IMR-90 (cell line): Measurements from ENCODE around the gene MAMDC4. TPM values are rescaled to one million over a fixed set of nuclear protein-coding genes. Genes with fewer than 3 reads are reported as not detected.
A peak's percentile ranks its signal among the peaks of the same experiment; 100 is the strongest.

Experiments
- ATAC-seq: fragments of 200-7000 bp; cut with Tn5 transposase; 2 replicates; pipeline ENCODE4 v1.9.1; 2020; ENCODE audit warnings: low read depth, mild to moderate bottlenecking, moderate library complexity
- BruUV-seq: library from RNA; stranded (reverse); fragments of 400-500 nt; replicated peaks from 2 replicates; lab custom pipeline; 2021; lab: Mats Ljungman, UMichigan
- CTCF ChIA-PET: fragments of 300-600 bp; formaldehyde crosslinking; extraction: SDS; loops from one replicate; lab custom pipeline; 2021; ENCODE audit warnings: antibody characterized with exemption; lab: Yijun Ruan, JAX
- POLR2A ChIA-PET: fragments of 300-600 bp; sonication (Branson Sonifier 250); formaldehyde crosslinking; loops from one replicate; lab custom pipeline; 2022; ENCODE audit warnings: antibody characterized with exemption; ENCODE audit not compliant: unreplicated experiment; lab: Charles Lee
- DNase-seq: peaks from one replicate; pipeline ENCODE4 v3.0.0; 2013
- H2AFZ ChIP-seq: replicated peaks from 2 replicates; pipeline ENCODE3; 2013; ENCODE audit warnings: low read length, mild to moderate bottlenecking; ENCODE audit not compliant: poor library complexity
- H2AK5ac ChIP-seq: 2 replicates; pipeline ENCODE4 v1.6.1; 2013; ENCODE audit warnings: low read depth, low read length, inconsistent platforms
- H2AK9ac ChIP-seq: replicated peaks from 2 replicates; pipeline ENCODE3; 2013; ENCODE audit warnings: mild to moderate bottlenecking, low read depth, low read length, moderate library complexity; ENCODE audit not compliant: poor library complexity
- H2BK120ac ChIP-seq: 2 replicates; pipeline ENCODE4 v1.6.1; 2013; ENCODE audit warnings: low read depth, low read length, inconsistent platforms
- H2BK15ac ChIP-seq: 3 replicates; pipeline ENCODE4 v1.6.1; 2013; ENCODE audit warnings: low read depth, low read length, inconsistent platforms
- H2BK20ac ChIP-seq: 2 replicates; pipeline ENCODE4 v1.6.1; 2013; ENCODE audit warnings: low read depth, mild to moderate bottlenecking, inconsistent platforms, low read length, moderate library complexity
- H2BK5ac ChIP-seq: 2 replicates; pipeline ENCODE4 v1.6.1; 2013; ENCODE audit warnings: mild to moderate bottlenecking, low read depth, low read length, inconsistent platforms; ENCODE audit not compliant: poor library complexity, severe bottlenecking
- H3K14ac ChIP-seq: replicated peaks from 2 replicates; pipeline ENCODE4 v1.6.1; 2013; ENCODE audit warnings: low read depth, low read length, inconsistent platforms
- H3K18ac ChIP-seq: 2 replicates; pipeline ENCODE4 v1.6.1; 2013; ENCODE audit warnings: low read depth, low read length, control low read depth
- H3K23ac ChIP-seq: 2 replicates; pipeline ENCODE4 v1.6.1; 2013; ENCODE audit warnings: low read depth, low read length, inconsistent platforms
- H3K27ac ChIP-seq: 2 replicates; pipeline ENCODE4 v1.5.1; 2013; ENCODE audit warnings: mild to moderate bottlenecking, control low read depth, low read length; ENCODE audit not compliant: insufficient read depth
- H3K27me3 ChIP-seq: 2 replicates; pipeline ENCODE4 v1.6.1; 2013; ENCODE audit warnings: low read length; ENCODE audit not compliant: control insufficient read depth, insufficient read depth
- H3K36me3 ChIP-seq: 2 replicates; pipeline ENCODE4 v1.6.1; 2013; ENCODE audit warnings: low read length, mixed read lengths; ENCODE audit not compliant: control insufficient read depth, insufficient read depth
- H3K4ac ChIP-seq: 2 replicates; pipeline ENCODE4 v1.6.1; 2013; ENCODE audit warnings: low read depth, low read length, inconsistent platforms
- H3K4me1 ChIP-seq: 2 replicates; pipeline ENCODE4 v1.6.1; 2013; ENCODE audit warnings: low read length, mixed read lengths; ENCODE audit not compliant: control insufficient read depth, insufficient read depth
- H3K4me2 ChIP-seq: 2 replicates; pipeline ENCODE4 v1.6.1; 2013; ENCODE audit warnings: low read depth, mild to moderate bottlenecking, control low read depth, low read length, moderate library complexity
- H3K4me3 ChIP-seq: 2 replicates; pipeline ENCODE4 v1.5.1; 2013; ENCODE audit warnings: low read depth, mild to moderate bottlenecking, control low read depth, low read length, moderate library complexity; ENCODE audit not compliant: insufficient read depth
- H3K56ac ChIP-seq: 2 replicates; pipeline ENCODE4 v1.6.1; 2013; ENCODE audit warnings: low read length, inconsistent platforms; ENCODE audit not compliant: insufficient read depth; ENCODE audit errors: extremely low read depth
- H3K79me1 ChIP-seq, 2 experiments: 2 replicates each; pipeline ENCODE4 v1.6.1; 2013; ENCODE audit warnings: low read length in 2 of 2, inconsistent platforms in 1 of 2, low read depth in 1 of 2
- H3K9ac ChIP-seq: 2 replicates; pipeline ENCODE4 v1.6.1; 2013; ENCODE audit warnings: low read depth, low read length, control low read depth
- H3K9me1 ChIP-seq: 2 replicates; pipeline ENCODE4 v1.6.1; 2013; ENCODE audit warnings: low read length, inconsistent platforms; ENCODE audit not compliant: insufficient read depth
- H3K9me3 ChIP-seq: 2 replicates; pipeline ENCODE4 v1.6.1; 2013; ENCODE audit warnings: low read length; ENCODE audit not compliant: control insufficient read depth, insufficient read depth
- H4K20me1 ChIP-seq: 2 replicates; pipeline ENCODE4 v1.6.1; 2013; ENCODE audit warnings: low read length, inconsistent platforms; ENCODE audit not compliant: insufficient read depth
- H4K5ac ChIP-seq: 2 replicates; pipeline ENCODE4 v1.6.1; 2013; ENCODE audit warnings: mild to moderate bottlenecking, low read depth, low read length, control low read depth
- H4K8ac ChIP-seq, 2 experiments: 2 replicates each; pipeline ENCODE4 v1.6.1; 2013; ENCODE audit warnings: low read depth in 2 of 2, low read length in 2 of 2, control low read depth in 1 of 2, inconsistent platforms in 1 of 2
- H4K91ac ChIP-seq: 2 replicates; pipeline ENCODE4 v1.6.1; 2013; ENCODE audit warnings: low read depth, low read length, inconsistent platforms; ENCODE audit not compliant: insufficient read depth
- MAFK ChIP-seq: IDR thresholded peaks from 2 replicates; pipeline ENCODE4 v1.6.1; 2012; ENCODE audit warnings: low read depth, low read length, improper control_type of control experiment
- WGBS, 2 experiments: methylation state at CpG; one replicate each; pipeline versions ENCODE4 v1.1.5 to v1.1.7; 2013; ENCODE audit warnings: missing lambda C conversion rate in 2 of 2; ENCODE audit not compliant: insufficient read length in 1 of 2; ENCODE audit errors: extremely low coverage in 2 of 2; 5-methylcytosine and 5-hydroxymethylcytosine counted together
- dilution Hi-C: fragments of 300-500 bp; cut with HindIII; formaldehyde crosslinking; loops from one replicate; pipeline ENCODE4 v1.14.3; 2018; ENCODE audit warnings: low sequenced_read_pairs; ENCODE audit not compliant: unreplicated experiment
- in situ Hi-C: fragments of 300-500 bp; cut with MboI; formaldehyde crosslinking; loops from 3 replicates; pipeline ENCODE4 v1.14.3; 2019; ENCODE audit warnings: low sequenced_read_pairs, inconsistent platforms, mixed read lengths
- intact Hi-C: fragments of 100-400 bp; cut with micrococcal nuclease; formaldehyde crosslinking; loops from 2 replicates; pipeline ENCODE4 v1.10.0; 2022
- polyA plus RNA-seq, 3 experiments: library from polyadenylated mRNA; depleted of rRNA; stranded (reverse); fragments of >200 nt; gene quantifications; 2 replicates each; pipeline ENCODE4 v1.2.3, GENCODE V29; 2012; ENCODE audit warnings: low replicate concordance in 1 of 3
- total RNA-seq: library from RNA; depleted of rRNA; stranded (reverse); fragments of >200 nt; gene quantifications from 2 replicates; pipeline ENCODE4 v1.2.3, GENCODE V29; 2012

Gene MAMDC4
- total and polyA plus RNA-seq, 2 of the 4 experiments (the other 2 are of a cell fraction), result 0.18 to 3.5 TPM

GRCh38 chr9:136903041-136903554, 51.0 kb downstream of the MAMDC4 start:
- no peak overlapping the region for H2BK120ac ChIP-seq
- H3K18ac ChIP-seq, result no peak overlapping the region
- no peak overlapping the region for H3K9ac ChIP-seq
- no peak overlapping the region for H2AK5ac ChIP-seq
- peak overlapping the region; percentile 83 for H2AK9ac ChIP-seq
- no peaks in the 10 kb centered on the region; the same call in none of the 2 replicates for H4K20me1 ChIP-seq
- TF ChIP-seq MAFK, result no peak
- peaks cover 3 to 51% of the 10 kb centered on the region in 2 experiments for H3K79me1 ChIP-seq
- H4K8ac ChIP-seq, result no peak overlapping the region
- WGBS, 2 experiments, result 91% methylated on average over 7 of the region's 12 CpGs; no CpG with 5 or more reads in 1 of the 2 experiments
- in situ Hi-C loops (no loop called here), dilution Hi-C loops (no loop called here), intact Hi-C loops (no loop called here)
- no peak overlapping the region for H2BK5ac ChIP-seq
- no peak overlapping the region for H3K4me2 ChIP-seq
- peaks cover 26% of the 10 kb centered on the region for H3K36me3 ChIP-seq
- BruUV-seq, result no TSS peak
- DNase-seq, result no peak
- no peaks in the 10 kb centered on the region for H3K27me3 ChIP-seq
- no peak overlapping the region for H3K4ac ChIP-seq
- no peak overlapping the region for H2AFZ ChIP-seq
- no peak overlapping the region for H3K27ac ChIP-seq
- peaks cover 15% of the 10 kb centered on the region for H3K4me1 ChIP-seq
- no peak overlapping the region for H2BK15ac ChIP-seq
- H3K9me3 ChIP-seq, result no peaks in the 10 kb centered on the region
- ATAC-seq, result no peak
- no peak overlapping the region for H3K14ac ChIP-seq
- H3K23ac ChIP-seq, result no peak overlapping the region
- no peak overlapping the region for H3K56ac ChIP-seq
- ChIA-PET POLR2A (no interaction called here), CTCF (interaction anchor here (0.9 kb wide), 1 partner anchor 41 kb away, joined by 3 read pairs; the partner anchor contains the start of gene FBXW5)
- 0 out of 2 replicates have a peak, but pooled peaks cover 10% of the 10 kb centered on the region for H3K9me1 ChIP-seq
- no peak overlapping the region for H4K5ac ChIP-seq
- H2BK20ac ChIP-seq, result no peak overlapping the region
- no peak overlapping the region for H3K4me3 ChIP-seq
- no peak overlapping the region for H4K91ac ChIP-seq
